GM18499 (cell line): ENCODE results near the gene CRAMP1.

ENCODE experiments used
- ATAC-seq: cut with Tn5 transposase; IDR thresholded peaks from one replicate; pipeline ENCODE4 v1.9.1; 2021; ENCODE audit warnings: moderate number of reproducible peaks; ENCODE audit not compliant: insufficient read depth, unreplicated experiment

Gene CRAMP1

GRCh38 chr16:1597154-1597553, 15.0 kb upstream of the CRAMP1 start:
- no peak for ATAC-seq

DNA sequence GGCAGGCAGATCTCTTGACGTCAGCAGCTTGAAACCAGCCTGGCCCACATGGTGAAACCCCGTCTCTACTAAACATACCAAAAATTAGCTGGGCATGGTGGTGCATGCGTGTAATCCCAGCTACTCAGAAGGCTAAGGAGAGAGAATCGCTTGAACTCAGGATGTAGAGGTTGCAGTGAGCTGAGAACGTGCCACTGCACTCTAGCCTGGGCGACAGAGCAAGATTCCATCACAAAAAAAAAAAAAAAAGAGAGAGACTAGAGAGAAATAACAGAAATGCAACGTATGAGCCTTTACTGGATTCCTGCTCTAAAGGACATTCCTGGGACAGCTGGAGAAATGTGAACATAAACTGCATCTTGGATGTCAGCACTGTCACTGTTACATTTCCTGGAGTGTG, 11.1 kb upstream of the CRAMP1 start:
- no peak for ATAC-seq

GRCh38 chr16:1601489-1601888, 10.7 kb upstream of the CRAMP1 start:
- no peak for ATAC-seq

GRCh38 chr16:1602285-1602684, 9.9 kb upstream of the CRAMP1 start:
- no peak for ATAC-seq

DNA sequence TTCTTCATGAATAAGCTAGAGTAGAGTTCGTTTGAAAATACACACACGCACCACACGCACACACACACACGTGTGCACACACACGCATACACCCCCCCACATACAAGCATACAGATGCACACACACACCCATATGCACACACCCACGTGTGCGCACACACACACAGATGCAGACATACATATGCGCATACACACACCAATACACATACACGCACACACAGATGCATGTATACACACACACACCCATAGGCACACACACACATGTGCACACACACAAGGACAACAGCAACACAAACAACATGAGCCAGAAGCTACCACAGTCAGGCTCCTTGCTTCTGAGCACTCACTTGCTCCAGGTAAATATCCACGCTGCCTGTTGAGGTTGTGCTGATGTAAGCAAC, 5.4 kb upstream of the CRAMP1 start:
- ATAC-seq: no peak

DNA sequence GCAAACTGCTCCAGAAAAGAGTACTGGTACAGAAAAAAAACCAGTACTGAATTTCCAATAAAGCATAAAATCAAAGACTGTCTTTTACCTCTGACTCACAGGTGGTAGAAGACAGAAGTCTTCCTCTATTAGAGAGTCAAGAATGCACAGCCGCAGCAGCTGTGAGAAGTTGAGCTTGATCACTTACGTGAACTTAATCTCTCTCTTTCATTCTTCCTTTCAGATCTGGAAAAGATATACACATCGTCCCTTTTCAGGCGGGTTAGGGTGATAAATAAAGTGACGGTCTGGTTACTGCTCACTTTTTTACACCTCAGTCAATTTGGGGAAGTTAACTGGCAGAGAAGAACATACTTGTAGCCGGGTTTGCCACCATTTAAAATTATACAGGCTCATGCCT, 4.2 kb upstream of the CRAMP1 start:
- ATAC-seq: no peak

DNA sequence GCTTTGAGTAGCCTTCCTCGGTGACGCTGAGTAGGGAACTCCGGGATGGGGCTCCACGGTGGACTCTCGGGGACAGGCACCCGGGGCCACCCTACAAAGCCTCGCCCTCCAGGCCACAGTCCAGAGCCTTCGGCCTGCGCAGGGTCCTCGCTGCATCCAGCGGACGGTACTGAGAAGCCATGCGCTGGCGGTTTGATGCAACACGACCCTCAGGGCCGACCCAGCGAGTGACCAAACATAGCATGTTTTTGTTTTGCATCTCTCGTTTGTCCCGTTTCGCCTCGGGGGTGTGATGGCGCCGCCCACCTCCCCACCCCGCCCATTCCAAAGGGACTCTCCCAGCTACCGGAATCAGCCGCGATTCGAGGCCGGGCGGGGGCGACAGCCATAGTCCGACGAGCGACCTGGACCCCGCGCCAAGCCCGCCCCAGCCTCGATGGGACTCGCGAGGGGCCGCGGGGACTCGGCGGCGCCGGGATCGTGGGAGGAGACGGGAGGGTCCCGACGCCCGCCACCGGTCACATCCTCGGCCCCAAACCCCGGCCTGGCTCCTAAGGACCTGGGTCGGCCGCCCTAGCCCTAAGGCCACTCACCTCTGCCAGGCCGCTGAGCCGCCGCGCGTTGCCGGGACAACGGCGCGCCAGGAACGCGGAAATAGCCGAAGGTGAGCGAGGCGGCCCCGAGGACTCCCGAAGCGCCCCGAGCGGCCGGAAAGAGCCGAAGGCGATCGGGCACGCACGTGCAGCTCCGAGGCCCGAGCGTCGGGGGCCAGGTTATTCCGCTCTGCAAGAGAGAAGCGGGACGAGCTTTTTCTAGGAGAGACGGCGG, 1.9 kb upstream of the CRAMP1 start:
- ATAC-seq: no peak

DNA sequence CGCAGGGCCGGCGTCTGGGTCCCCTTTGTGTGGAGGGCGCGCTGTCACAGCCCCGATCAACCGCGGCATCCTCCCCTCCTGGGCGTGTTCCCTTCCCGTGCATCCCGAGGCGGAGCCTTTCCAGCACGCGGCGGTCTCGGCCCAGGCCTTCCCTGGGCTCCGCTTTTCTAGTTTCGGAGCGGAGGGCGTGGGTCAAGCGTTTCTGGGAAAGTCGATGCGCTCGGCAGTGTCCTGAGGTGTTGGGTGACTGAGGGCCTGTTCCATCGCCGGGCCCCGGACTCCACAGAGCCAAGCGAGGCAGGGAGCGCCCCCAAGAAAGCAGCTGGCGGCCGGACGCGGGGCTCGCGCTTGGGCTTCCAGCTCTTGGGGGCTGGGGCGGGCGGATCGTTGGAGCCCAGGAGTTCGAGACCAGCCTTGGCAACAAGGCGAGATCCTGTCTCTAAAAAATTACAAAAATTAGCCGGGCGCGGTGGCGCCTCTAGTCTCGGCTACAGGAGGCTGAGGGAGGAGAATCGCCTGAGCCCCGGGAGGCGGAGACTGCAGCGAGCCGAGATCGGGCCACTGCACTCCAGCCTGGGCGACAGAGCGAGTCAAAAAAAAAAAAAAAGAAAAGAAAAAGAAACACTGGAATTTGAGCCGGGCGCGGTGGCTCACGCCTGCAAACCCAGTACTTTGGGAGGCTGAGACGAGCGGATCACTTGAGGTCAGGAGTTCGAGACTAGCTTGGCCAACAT, 1.1 kb upstream of the CRAMP1 start:
- no peak for ATAC-seq

GRCh38 chr16:1613211-1613622, 1.1 kb downstream of the CRAMP1 start:
- no peak for ATAC-seq

DNA sequence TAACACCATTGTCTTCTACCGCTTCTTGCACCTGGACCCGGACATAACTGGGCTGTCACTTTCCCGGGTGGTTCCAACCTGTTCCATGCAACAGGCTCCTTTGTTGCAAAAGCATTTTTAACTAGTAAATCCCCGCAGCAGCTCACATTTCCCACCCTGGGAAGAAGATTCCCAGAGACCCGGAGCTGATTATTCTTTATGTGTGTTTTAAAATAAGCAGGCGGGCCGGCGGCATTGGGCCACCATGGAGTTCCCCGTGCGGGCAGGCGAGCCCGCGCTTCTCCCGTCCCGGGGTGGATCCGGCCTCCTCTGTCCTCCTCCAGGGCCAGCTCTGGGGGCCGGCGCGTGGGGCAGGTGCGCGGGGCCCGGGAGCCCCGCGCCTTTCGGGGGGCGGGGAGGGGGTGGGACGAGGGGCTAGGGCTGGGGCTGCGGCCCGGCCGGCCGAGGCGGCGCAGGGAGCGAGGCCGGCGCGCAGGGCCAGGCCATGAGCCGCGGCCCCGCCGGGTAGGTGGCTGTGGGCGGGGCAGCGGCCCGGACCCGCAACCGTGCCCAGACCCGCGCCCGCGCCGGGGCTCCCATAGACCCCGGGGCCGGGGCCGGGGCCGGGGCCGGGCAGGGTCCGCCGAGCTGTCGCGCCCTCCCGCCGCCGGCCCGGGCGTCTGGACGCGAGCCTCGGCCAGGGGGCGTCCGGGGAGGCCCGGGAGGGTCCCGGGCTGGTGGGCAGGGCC, 1.7 kb downstream of the CRAMP1 start:
- ATAC-seq: no peak

GRCh38 chr16:1614456-1615102, 2.4 kb downstream of the CRAMP1 start:
- ATAC-seq: no peak

DNA sequence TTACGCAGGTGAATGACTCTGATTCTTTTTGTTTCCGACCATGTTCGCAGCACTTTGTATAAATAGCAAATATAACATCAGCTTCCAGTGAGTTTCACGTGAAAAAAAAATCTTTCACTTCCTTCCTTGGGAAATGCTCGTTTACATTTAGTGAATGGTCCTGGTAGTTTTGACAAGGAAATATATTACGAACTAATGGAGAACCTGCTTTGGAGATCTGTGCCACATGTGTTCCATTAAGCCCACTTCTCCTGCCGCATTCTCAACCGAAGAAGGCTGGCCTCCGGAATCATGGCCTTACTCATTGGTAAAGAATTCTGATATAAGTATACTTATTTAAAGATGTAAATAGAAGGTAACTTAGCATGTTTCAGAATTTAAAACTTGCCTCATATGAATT, 3.6 kb downstream of the CRAMP1 start:
- no peak for ATAC-seq

DNA sequence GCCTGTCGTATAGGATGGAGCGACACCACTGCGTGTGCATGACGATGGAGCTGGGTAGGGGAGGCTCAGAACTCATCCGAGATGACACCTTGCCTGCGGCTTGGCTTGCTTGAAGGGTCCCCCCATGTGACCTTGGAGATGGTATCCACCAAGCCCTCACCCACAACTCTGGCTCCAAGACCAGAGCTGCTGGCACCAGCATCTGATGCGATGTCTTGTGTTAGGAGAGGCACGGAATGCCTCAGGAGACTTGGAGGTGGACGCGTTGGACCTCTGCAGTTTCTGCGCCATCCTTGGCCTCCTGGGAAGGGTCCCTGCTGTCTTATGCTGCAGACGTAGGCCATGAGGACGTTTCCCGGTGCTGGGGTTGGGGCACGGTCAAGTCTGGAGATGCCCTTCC, 7.8 kb downstream of the CRAMP1 start:
- ATAC-seq: no peak

- ATAC-seq: no peak
These were observed 8.2 kb downstream of the CRAMP1 start for GRCh38 chr16:1620391-1620790.

- no peak for ATAC-seq
These were observed 9.7 kb downstream of the CRAMP1 start for GRCh38 chr16:1621851-1622250.

- no peak for ATAC-seq
These were observed 14.2 kb downstream of the CRAMP1 start for GRCh38 chr16:1626327-1626726.

DNA sequence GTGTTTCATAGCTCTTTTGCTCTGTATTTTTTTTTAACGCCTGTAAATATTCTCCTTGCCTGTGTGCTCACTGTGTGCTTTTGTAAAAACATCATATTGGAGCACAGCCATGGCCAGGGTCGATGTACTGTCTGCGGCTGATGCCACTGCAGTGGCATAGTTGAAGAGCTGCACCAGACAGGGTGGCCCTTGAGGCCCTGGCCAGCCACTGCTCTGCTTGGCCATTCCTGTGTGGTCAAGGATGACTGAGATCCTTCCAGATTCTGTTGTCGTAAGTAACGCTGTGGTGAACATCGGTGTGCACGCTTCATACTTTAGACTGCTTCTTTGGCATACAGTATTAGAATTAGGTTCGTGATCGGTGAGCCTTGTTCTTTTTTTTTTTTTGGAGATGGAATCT, 14.6 kb downstream of the CRAMP1 start:
- ATAC-seq: no peak

- no peak for ATAC-seq
These were observed 18.5 kb downstream of the CRAMP1 start for GRCh38 chr16:1630450-1631213.

DNA sequence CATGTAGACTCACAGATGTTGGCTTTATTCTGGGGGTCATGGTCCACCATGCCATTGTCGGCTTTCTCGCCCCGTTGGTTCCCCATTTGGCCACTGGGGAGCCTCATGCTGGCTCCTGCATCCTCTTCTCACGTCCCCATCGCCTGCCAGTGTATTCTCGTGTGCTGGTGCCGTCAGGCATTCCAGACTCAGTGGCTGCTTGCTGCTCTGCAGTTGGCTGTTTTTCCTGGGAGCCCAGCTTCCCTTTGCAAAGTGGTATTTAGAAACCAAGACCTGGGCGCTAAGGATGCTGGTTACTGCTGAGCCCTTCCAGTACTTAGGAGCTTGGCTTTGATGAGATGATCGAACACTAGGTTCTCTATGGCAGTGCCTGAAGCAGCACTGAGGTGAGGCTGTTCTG, 19.1 kb downstream of the CRAMP1 start:
- no peak for ATAC-seq
